HT-29 (cell line): ENCODE data around the gene LEPR. TPM values are rescaled to one million over a fixed set of nuclear protein-coding genes. Genes with fewer than 3 reads are reported as not detected.
"Not testable (repeated sequence)": the region's sequence is repeated elsewhere in the genome, so short reads cannot be mapped to it uniquely, and the experiment has no call there.

Source experiments
- DNase-seq: peaks from one replicate; pipeline ENCODE4 v3.0.0-alpha.2; 2015; ENCODE audit warnings: low spot score
- total RNA-seq: library from RNA; depleted of rRNA; stranded (reverse); fragments of >200 nt; shearing (Covaris generic); gene quantifications from 2 replicates; pipeline ENCODE4 v1.2.3, GENCODE V29; 2014

Gene LEPR
- total RNA-seq, 1 experiment from 2014 or later: 0.53 TPM

GRCh38 chr1:65437616-65438015 lies 17.1 kb downstream of the LEPR start:
- no peak for DNase-seq

- no peak for DNase-seq
Measured at GRCh38 chr1:65440322-65440900, 19.9 kb downstream of the LEPR start.

GRCh38 chr1:65440915-65441314 lies 20.4 kb downstream of the LEPR start:
- no peak for DNase-seq

- no peak for DNase-seq
Measured at GRCh38 chr1:65441464-65441863, 21.0 kb downstream of the LEPR start.

GRCh38 chr1:65442442-65442841 lies 22.0 kb downstream of the LEPR start:
- DNase-seq: no peak

GRCh38 chr1:65443647-65444046 lies 23.2 kb downstream of the LEPR start:
- DNase-seq: no peak

GRCh38 chr1:65444128-65444640 lies 23.7 kb downstream of the LEPR start:
- DNase-seq: no peak

GRCh38 chr1:65445837-65446236 lies 25.4 kb downstream of the LEPR start:
- DNase-seq: no peak

GRCh38 chr1:65449214-65449823 lies 28.9 kb downstream of the LEPR start:
- no peak for DNase-seq

GRCh38 chr1:65455678-65456077 lies 35.2 kb downstream of the LEPR start:
- DNase-seq: not testable (repeated sequence)

GRCh38 chr1:65456481-65456880 lies 36.0 kb downstream of the LEPR start:
- no peak for DNase-seq

- DNase-seq: no peak
Measured at GRCh38 chr1:65457868-65458267, 37.4 kb downstream of the LEPR start.

- DNase-seq: no peak
Measured at GRCh38 chr1:65458730-65459396, 38.4 kb downstream of the LEPR start.

- DNase-seq: peak; percentile 44
Measured at GRCh38 chr1:65459397-65459768, 38.9 kb downstream of the LEPR start.

GRCh38 chr1:65465837-65466236 lies 45.4 kb downstream of the LEPR start:
- DNase-seq: not testable (repeated sequence)

GRCh38 chr1:65467536-65467935 lies 47.1 kb downstream of the LEPR start:
- DNase-seq: peak; percentile 90

GRCh38 chr1:65469126-65469888 lies 48.8 kb downstream of the LEPR start:
- DNase-seq: no peak

- DNase-seq: no peak
Measured at GRCh38 chr1:65469889-65470340, 49.4 kb downstream of the LEPR start.
